HUDEP-2 (cell line): ENCODE measurements around the gene ADAMTSL4.
"Not testable (repeated sequence)": the region's sequence is repeated elsewhere in the genome, so short reads cannot be mapped to it uniquely, and the experiment has no call there.

ENCODE experiments used
- DNase-seq, 76 experiments: peaks; one replicate each; lab custom pipeline; 2025; ENCODE audit not compliant: unreplicated experiment in 76 of 76; lab: John Stamatoyannopoulos, UW

Gene ADAMTSL4

GRCh38 chr1:150579945-150580642 is 30.9 kb downstream of the ADAMTSL4 start:
- DNase-seq = no peak

DNA sequence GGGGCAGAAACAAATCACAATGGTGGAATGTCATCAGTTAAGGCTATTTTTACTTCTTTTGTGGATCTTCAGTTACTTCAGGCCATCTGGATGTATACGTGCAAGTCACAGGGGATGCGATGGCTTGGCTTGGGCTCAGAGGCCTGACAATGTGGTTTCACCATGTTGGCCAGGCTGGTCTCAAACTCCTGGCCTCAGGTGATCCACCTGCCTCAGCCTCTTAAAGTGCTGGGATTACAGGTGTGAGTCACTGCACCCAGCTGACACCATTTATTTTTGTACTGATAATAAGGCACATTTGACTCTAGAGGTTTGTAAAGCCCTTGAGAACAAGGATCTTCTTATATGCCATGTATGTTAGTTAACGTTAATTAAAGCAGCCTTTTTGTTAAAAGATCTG is 31.8 kb downstream of the ADAMTSL4 start:
- not testable (repeated sequence) for DNase-seq

GRCh38 chr1:150581437-150581836 is 32.2 kb downstream of the ADAMTSL4 start:
- DNase-seq = not testable (repeated sequence)

GRCh38 chr1:150581962-150582361 is 32.8 kb downstream of the ADAMTSL4 start:
- DNase-seq = not testable (repeated sequence)

GRCh38 chr1:150582371-150582770 is 33.2 kb downstream of the ADAMTSL4 start:
- DNase-seq = no peak

- DNase-seq = no peak
Observed at GRCh38 chr1:150596095-150596892, 47.1 kb downstream of the ADAMTSL4 start.

GRCh38 chr1:150596976-150597375 is 47.8 kb downstream of the ADAMTSL4 start:
- DNase-seq = no peak

GRCh38 chr1:150598346-150598745 is 49.1 kb downstream of the ADAMTSL4 start:
- not testable (repeated sequence) for DNase-seq

DNA sequence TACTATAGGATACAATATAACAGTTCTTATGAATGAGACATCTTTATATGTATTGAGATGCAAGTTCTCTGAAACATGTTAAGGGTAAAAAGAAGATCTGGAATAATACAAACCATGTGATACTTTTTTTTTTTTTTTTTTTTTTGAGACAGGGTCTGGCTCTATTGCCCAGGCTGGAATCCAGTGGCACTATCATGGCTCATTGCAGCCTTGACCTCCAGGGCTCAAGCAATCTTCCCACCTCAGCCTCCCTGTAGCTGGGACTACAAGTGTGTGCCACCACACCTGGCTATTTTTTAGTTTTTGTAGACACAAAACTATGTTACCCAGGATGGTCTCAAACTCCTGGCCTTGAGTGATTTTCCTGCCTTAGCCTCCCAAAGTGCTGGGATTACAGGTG is 52.3 kb downstream of the ADAMTSL4 start:
- DNase-seq = no peak

DNA sequence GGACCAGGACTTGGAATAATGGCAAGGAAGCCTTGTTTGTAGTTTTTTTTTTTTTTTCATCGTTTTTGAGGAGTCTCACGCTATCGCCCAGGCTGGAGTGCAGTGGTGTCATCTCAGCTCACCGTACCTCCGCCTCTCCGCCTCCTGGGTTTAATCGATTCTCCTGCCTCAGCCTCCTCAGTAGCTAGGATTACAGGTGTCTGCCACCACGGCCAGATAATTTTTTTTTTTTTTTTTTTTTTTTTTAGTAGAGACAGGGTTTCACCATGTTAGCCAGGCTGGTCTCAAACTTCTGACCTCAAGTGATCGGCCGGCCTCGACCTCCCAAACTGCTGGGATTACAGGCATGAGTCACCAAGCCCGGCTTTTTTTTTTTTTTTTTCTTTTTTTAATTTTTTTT is 53.2 kb downstream of the ADAMTSL4 start:
- not testable (repeated sequence) for DNase-seq

- no peak for DNase-seq
Observed at GRCh38 chr1:150603711-150604110, 54.5 kb downstream of the ADAMTSL4 start.

- DNase-seq = no peak
Observed at GRCh38 chr1:150604226-150604588, 55.0 kb downstream of the ADAMTSL4 start.

GRCh38 chr1:150605451-150605731 is 56.2 kb downstream of the ADAMTSL4 start:
- not testable (repeated sequence) for DNase-seq

DNA sequence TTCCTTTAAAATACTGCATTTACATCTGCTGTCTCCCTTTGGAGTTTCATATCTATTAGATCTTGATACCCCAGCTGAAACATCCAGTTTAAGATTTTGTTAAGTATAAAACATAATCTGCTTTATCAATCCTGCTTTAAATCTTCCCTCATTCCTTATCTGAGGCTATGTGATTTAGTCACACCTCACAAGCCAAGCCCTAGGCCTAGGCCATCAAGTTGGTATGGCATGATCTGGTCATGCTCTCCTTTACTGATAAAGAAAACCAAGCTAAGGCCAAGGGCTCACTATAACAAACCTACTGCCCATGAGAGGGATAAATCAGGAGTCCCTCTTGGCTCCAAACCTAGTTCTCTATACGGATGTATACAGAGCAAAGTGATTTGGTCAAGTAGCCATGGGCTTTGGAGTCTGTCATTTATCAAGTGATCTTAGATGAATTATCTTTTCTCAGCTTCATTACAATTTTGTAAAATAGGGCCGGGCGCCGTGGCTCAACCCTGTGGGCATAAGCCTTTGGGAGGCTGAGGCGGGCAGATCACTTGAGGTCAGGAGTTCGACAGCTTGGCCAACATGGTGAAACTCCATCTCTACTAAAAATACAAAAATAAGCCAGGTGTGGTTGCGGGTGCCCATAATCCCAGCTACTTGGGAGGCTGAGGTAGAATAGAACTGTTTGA is 57.4 kb downstream of the ADAMTSL4 start:
- no peak for DNase-seq

- DNase-seq = no peak
Observed at GRCh38 chr1:150609732-150610131, 60.5 kb downstream of the ADAMTSL4 start.
